Hematopoietic multipotent progenitor cell treated with erythropoietin and hydrocortisone succinate and interleukin-3 and kit ligand, for 6 days (in vitro differentiated cells): ENCODE measurements around the gene CATSPER4.

Source experiments
- DNase-seq: peaks from one replicate; pipeline ENCODE4 v3.0.0-alpha.2; 2015

The CATSPER4 gene

DNA sequence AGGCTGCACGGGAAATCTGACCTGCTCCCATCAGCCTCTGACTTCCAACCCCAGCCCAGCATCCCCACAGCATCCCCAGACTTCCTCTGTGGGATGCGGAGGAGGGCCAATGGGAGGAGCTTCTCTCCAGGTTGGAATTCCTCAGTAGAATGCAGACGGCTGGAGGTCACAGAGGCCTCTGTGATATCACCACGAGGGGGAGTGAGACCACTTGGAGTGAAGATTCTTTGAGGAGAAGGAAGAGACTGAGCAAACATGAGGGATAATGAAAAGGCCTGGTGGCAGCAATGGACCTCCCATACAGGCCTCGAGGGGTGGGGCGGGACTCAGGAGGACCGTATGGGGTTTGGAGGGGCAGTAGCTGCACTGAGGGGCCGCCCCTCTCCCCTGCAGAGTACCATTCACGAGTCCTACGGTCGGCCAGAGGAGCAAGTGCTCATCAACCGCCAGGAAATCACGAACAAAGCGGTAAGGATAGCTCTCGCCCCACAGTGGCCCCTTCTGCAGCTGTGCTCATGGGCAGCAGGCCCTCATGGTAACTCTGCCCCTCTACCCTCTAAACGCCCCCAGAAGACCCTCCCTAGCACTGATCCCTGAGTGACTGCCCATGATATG, at the start of gene CATSPER4:
Gene CATSPER4 (plus strand): TSS at position 230 of the 615 bp plus-strand sequence. CDS start 26 bp downstream, at position 256.
- DNase-seq: peak; percentile 63

DNA sequence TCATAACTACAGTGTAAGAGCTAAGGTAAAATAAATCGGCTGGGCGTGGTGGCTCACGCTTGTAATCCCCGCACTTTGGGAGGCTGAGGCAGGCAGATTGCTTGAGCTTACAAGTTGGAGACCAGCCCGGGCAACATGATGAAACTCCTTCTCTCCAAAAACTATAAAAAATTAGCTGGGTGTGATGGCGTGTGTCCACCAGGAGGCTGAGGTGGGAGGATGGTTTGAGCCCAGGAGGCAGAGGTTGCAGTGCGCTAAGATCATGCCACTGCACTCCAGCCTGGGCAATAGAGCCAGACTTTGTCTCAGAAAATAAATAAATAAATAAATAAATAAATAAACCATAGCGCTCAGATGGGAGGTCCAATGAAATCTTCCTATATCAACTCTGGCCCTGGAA, 48.2 kb upstream of the CATSPER4 start:
- no peak for DNase-seq

DNA sequence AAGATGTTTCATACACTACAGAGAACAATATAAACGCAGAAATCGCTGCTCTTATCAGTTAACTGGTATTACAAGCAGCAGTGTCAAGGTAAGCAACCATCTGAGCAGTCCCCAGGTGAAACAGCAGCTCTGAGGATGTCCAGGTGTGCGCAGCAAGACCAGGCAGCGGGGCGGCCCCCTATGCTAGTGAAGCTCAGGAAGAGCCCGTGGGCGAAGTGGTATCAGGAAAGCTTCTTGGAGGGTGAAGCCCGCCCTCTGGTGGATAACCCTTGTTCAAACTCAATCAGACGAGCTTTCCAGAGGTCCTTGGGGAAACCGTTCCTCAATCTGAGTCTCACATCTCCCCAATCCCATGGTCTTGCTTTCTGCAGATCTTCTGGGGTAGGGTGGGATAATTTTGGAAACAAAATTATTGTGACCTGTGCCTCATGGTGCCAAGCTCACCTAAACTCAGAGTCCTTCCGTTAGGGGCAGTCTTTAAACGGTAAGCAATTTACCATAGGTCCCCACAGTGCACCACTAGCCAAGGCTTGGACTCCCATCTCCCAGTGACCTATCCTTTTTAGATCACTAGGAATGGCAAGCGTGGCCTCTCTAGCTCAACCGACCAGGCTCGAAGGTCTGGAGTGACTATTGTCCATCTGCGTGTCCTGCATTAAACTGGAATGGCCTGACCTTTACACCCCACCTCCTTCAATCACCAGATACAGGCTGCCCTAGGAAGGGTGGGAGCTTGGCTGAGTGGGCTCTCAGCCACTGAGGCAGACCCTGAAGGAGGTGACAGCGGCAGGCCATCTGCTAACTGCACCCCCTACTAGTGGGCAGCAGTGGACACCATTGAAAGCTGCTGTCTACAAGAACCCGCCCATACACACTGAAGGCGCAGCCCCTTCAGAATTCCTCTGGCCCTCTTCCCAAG, 45.1 kb upstream of the CATSPER4 start:
- peak; percentile 96 for DNase-seq

DNA sequence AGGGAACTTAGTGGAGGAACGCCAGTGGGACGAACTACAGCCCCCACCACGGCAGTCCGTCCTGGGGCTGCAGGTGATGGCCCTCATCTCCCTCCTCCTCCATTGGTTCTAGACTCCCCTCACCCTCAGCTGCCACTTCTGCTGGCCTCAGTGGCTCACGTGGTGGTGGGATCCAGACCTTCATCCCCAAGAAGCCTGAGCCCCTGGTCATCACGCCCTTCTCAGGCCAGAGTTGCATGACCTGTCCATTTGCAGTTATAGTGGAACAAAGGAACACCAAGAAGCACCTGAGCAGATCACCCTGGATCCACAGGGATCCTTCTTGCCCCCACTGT, 44.5 kb upstream of the CATSPER4 start:
- DNase-seq: no peak

DNA sequence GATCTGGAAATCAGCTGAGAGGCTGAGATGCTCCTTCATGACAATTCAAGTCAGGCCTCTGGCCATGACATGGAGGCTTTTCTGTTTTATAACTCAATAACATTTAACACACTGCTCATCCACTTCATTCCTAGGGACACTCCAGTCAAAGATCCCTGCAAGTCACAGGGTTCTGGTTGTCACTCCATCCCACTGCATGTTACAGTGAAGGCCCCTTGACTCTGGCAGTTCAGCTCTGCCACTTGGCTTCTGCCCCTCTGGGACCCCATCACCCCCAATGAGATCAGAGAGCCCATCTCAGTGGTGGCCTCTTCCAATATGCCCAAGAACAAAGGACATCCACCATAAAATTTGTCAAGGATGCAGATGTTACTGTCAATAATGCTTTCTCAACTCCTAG, 41.5 kb upstream of the CATSPER4 start:
- DNase-seq: no peak

DNA sequence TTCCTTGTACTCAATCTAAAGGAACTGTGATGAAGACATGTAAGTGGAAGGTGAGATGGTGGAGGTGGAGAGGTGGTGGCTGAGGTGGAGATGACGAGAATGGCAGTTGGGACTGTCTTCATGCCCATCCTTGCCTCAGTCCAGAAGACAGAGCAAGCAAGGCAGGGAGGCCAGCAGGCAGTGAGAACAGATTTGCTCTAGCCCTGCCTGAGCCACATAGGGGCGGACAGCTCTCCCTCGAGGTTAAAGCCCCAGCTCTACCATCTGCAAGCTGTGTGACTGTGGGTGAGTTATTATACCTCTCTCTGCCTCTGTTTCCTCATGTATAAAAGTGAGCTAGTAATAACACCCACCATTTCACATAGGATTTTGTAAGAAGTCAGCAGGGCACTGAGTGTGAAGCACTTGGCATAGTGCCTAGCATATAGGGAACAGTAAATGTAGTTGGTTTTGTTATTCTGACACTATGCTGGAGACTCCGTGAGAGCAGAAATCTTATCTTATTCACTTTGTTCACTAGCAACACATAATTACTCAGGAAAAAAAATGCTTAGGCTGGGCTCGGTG, 36.4 kb upstream of the CATSPER4 start:
- no peak for DNase-seq

DNA sequence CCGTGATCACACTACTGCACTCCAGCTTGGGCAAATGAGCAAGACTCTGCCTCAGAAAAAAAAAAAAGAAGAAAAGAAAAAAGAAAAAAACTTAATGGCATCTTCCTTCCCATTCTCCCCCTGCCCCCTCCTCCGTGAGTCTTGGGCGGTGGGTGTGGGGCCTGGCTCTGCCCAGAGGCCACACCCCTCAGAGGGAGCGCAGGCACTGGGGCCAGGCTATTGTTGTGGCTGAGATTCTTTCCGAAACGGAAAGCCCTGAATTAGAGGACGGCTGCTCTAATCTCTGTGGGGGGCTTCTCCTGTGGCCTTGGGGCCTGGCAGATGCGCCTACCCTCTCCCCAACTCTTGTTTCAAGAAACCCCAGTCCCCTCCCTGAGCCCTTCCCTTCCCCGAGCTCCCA, 35.7 kb upstream of the CATSPER4 start:
- DNase-seq: no peak

DNA sequence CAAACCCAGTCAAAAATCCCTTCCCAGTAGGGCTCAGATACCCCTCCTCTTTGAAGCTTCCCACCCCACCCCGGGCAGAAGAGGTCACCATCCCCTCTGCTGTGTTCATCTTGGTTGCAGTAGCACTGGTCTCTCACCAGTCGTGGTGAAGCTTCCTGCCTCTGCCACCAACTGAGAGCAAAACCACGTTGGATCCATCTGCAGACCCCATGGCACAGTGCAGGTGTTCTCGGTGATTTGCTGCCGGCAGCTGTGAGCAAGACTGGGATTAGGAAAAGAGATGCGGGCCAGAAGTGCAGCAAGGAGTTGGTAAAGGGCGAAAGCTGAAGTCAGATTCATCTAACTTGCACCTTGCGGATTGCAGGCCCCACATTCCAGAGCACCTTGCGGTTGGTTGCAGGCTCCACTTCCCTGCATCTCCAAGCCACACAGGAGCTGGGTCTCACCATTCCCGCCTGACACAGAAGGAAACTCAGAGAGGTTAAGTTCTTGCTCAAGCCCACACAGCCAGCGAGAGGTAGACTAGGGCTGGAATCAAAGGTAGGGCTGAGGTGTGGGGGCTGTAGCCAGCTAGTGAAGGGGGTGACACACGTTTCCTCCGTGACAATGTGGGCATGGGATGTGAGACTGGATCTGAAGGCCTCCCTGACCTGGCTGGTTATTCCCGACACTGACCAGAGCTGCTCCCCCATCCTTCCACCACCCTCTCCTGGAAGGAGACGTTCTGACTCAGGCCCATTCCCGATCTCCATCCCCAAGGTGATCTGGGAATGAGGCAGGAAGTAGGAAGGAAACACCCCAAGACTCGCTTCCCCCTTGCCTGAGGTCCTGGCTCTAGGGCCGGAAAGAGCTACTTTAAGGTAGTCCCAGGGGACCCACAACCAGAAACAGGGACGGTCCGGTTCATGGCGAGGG, 34.8 kb upstream of the CATSPER4 start:
- DNase-seq: no peak

DNA sequence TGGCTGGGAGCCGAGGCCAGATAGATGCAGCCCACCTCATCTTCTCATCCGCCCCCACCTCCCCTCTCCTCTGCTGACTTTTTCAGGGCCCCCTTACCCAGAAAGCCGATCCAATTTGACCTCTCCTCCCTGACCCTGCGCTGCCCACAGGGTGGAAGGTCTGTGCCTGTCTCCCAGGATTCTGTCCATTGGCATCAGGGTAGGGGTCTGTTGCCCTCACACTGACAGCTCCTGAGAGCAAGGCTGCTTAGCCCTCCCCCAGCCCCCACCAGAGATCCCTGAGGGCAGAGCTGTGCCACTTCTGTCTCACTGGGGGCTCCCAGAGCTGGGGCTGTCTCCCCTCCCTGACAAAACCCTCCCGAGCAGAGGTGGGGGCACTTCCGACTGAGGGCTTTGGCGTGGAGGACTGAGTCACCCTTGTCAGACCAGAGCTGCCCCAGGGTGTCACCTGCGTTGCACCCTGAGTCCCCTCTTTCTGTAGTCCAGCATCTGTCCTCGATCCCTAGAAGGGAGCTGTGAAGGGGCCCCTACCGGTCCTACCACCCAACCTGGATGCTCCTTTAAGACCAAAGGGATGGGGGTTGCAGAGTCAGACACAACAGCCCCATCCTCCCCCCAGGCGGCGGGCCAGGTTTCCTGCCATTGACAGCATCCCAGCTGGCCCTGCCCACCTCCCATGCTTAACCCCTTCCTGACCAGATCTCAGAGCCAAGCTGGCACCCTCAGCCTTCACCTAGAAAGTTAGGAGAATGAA, 33.9 kb upstream of the CATSPER4 start:
- DNase-seq: no peak

DNA sequence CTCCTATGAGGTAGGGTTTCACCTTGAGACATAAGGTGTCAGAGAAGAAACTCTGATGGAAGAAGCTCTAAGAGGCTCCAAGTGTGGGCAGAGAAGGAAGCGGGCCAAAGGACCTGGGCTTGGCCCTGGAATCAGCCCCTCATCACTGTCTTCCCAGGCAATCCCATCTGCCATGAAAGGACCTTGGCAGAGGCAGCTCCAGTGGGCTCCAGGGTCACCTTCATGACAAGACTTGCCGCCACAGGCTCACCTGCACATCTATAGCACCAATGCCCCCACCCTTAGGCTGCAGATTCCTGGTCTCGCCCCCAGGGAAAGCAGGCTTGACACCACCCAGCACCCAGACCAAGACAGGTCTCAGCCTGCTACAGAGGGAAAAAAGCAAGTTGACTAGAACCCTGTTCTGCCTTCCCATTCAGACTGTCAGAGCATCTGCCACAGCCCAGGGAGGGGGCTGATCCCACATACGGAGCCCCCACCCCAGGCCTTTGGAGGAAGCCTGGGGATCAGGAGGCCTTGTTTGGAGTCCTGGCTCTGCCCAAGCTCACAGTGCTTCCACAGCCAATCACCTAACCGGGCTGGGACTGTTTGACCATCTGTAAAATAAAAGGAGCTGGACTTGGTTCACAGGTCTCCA, 32.0 kb upstream of the CATSPER4 start:
- DNase-seq: no peak

DNA sequence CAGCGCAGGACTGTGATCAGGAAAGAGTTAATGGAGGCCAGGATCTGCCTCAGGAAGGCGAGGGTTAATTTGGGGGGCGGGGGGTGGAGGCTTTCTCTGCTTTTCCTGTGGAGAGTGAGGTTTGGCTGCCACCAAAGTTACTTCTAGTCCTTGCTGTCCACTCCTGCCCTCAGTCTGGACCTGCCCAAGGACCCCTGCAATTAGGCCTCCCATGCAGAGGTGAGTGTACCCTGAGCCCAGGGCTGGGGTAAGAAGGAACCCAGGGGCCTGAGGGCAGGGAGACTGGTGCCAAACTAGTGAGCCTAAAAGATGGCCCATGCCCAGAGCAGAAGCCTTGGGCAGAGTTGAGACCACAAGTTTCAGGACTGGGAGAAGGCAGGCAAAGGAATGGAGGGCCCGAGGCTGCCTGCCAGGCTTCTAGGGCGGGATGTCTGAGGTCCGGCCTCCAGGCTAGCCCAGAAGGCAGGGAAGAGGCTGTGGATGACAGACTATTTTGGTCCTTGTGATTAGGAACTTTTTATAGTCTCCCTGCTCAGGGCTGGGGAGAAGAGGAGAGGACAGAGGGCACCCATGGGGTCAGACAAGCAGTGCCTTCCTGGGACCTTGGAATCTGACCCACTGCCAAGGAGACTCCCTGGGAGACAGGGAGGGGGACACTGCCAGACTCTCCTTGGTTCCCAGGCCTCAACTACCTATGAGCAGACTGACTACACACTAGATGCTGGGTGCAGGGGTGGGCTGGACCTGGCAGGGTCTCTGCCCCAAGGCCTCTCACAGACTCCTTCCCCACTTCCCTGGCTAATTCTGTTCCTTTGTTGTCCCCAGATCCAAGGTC, 31.3 kb upstream of the CATSPER4 start, which contains the start of gene FAM110D:
Gene FAM110D (plus strand): TSS at position 172 of the 835 bp plus-strand sequence. CDS start 2,213 bp downstream, outside the sequence.
- no peak for DNase-seq

DNA sequence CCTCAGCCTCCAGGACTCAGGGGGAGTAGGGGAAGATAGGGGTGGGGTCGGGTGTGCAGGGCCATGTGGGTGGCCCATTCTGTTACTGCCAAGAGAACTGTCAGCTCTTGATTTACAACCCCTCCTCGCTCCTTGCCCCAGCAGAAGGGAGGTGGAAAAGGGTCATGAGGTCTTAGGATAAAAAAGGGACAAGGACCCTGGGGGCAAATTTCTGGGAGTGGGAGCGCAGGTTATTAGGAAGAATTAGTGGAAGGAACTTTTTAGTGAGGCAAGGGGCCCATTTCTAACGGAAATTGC, 30.7 kb upstream of the CATSPER4 start:
- DNase-seq: no peak

DNA sequence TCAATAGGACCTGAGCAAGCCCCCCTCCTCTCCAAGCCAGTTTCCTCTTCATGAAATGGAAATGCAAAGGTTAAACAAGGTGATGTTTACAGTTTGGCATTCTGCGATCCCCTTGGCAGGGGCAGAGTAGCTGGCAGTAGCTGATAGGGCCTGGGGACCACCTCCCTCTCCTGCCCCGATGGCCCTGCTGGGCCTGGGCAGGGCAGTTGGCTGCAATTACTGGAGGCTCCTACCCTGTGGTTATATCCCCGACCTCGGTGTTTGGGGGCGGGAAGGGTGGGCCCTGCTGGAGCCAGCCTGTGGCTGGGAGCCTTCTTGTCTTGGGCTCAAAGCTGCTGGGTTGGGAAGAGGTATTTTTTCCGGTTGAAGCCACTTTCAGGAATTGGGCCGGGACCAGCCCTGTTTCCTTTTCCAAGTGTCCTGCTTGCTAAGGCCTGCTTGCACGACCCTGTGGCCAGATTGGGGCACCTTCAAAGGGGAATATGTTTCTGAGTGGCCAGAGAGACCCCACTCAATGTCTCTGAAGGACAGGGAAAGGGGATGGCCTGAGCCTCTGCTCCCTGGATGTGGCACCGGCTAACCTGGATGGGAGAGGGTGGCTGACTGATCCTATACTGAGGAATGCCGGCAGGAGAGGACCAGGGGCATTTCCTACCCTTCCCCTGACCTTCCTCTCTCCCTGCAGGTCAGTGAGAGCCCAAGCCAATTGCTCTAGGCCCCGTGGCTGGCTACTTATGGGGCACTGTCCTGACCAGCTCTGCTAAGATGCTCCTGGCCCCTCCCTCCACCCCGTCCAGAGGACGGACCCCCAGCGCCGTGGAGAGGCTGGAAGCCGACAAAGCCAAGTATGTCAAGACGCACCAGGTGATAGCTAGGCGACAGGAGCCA, 29.6 kb upstream of the CATSPER4 start:
- DNase-seq: peak; percentile 70

DNA sequence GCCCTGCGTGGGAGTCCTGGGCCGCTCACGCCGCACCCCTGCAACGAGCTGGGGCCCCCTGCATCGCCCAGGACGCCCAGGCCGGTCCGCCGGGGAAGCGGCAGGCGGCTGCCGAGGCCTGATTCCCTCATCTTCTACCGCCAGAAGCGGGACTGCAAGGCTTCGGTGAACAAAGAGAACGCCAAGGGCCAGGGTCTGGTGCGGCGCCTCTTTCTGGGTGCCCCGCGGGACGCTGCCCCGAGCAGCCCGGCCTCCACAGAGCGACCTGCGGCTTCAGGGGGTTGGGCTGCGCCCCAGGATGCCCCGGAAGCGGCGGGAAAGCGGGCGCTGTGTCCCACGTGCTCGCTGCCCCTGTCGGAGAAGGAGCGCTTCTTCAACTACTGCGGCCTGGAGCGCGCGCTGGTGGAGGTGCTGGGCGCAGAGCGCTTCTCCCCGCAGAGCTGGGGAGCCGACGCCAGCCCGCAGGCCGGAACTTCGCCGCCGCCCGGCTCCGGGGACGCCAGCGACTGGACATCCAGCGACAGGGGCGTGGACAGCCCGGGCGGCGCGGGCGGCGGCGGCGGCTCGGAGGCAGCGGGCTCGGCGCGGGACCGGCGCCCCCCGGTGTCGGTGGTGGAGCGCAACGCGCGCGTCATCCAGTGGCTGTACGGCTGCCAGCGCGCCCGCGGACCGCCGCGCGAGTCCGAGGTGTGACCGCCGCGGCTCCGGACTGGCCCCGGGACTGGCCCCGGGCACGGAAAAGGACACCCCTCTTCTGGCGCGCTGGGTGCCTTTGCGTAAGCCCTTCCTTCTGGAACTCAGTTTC, 28.8 kb upstream of the CATSPER4 start:
- peak; percentile 81 for DNase-seq

DNA sequence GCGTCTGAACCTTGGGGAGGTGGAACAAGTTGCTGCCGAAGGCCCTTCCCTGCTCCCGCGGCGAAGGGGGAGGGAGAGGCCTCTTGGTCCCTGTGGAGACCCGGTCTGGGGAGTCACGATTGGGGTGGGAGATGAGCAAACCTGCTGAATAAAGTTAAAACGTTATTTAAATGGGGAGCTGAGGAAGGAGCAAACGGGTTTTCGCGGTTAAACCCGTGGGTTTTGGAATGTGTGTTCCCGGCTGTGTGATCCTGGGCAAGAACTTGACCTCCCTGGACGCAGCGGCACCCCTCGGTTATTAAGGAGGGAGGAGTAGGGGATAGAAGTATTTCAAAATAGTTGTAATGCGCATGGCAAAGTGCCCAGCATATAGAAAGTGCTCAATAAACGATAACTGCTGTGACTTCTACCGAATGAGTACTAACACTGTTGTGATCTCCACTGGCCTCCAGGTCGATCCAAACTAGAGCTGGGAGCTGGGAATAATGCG, 28.1 kb upstream of the CATSPER4 start:
- peak; percentile 59 for DNase-seq

DNA sequence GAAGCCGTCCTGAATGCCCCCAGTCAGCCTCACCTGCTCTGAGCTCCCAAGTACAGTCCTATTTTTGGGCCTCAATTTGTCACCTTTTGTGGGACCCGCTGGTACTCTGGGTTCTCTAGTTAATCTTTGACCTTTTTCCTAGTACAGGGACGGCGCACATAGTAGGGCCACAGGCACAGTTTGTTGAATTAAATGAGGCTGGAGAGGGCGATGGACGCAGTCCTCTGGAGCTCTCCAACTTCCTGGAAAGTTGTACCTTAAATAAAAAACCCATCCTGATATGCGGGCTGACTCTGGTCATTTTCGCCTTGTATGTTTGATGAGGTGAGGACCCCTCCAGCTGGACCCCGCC, 26.7 kb upstream of the CATSPER4 start:
- DNase-seq: no peak

DNA sequence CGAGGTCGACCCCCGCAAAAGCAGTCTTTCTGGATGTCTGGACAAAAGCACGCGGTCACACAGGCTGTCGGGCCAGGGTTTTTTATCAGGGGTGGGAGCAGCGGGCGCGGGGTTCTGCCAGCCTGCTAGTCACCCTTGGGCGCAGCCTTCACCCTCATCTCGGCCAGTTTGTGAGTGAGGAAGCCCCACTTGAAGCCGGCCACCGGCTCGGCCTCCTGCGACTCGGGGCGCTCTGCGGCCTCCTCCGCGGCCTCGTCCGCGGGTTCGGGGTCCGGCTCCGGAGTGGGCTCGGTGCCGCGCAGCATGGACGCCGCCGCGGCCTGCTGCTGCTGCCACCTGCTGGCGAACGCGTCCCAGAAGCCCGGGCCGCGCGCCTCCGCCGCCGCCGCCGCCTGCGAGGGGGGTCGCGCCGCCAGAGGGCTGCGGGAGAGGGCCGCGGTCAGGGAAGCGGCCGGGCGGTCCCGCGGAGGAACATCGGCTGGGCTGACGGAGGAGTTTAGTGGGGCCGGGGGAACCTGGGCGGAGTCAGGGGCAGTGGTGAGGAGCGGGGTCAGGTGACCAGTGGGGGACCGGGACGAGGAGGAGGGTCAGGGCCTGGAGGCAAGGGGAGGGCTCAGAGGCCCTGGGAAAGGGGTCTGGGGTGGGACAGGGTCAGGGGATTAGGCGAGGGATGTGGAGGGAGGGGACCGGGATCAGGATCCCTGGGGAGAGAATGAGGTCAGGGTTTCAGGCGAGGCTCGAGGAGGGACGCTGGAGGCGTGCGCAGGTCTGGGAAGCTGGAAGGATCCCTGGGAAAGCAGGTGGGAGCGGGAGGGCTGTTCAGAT, 26.2 kb upstream of the CATSPER4 start:
- DNase-seq: peak; percentile 55
